ACC112 (cell line): ENCODE data around the gene SRPRB.
A peak's percentile ranks its signal among the peaks of the same experiment; 100 is the strongest.
"Not testable (repeated sequence)": the region's sequence is repeated elsewhere in the genome, so short reads cannot be mapped to it uniquely, and the experiment has no call there.

Experiments
- H2AFZ ChIP-seq: fragments of 200-600 bp; sonication (generic); one replicate; pipeline ENCODE4 v1.6.0; 2017; ENCODE audit warnings: antibody characterized with exemption, low read length; ENCODE audit not compliant: unreplicated experiment
- H3K27ac ChIP-seq: fragments of 200-600 bp; sonication (generic); 2 replicates; pipeline ENCODE4 v1.5.1; 2014; ENCODE audit warnings: low read depth, mild to moderate bottlenecking, antibody characterized with exemption, low read length, moderate library complexity
- H3K27me3 ChIP-seq: fragments of 200-600 bp; sonication (generic); 2 replicates; pipeline ENCODE4 v1.6.1; 2014; ENCODE audit warnings: mild to moderate bottlenecking, antibody characterized with exemption, low read length, moderate library complexity, mixed read lengths; ENCODE audit not compliant: insufficient read depth
- H3K36me3 ChIP-seq: fragments of 200-600 bp; sonication (generic); 2 replicates; pipeline ENCODE4 v1.6.1; 2016; ENCODE audit warnings: mild to moderate bottlenecking, antibody characterized with exemption, low read length, moderate library complexity, mixed read lengths; ENCODE audit not compliant: insufficient read depth
- H3K4me1 ChIP-seq: fragments of 200-600 bp; sonication (generic); one replicate; pipeline ENCODE4 v1.6.1; 2016; ENCODE audit warnings: low read length, mixed read lengths; ENCODE audit not compliant: insufficient read depth, unreplicated experiment, control insufficient read depth
- H3K4me3 ChIP-seq: fragments of 200-600 bp; sonication (generic); 2 replicates; pipeline ENCODE4 v1.5.1; 2014; ENCODE audit warnings: mild to moderate bottlenecking, low read depth, low read length
- H3K79me2 ChIP-seq: fragments of 200-600 bp; sonication (generic); one replicate; pipeline ENCODE4 v1.6.0; 2016; ENCODE audit warnings: low read length; ENCODE audit not compliant: control insufficient read depth, unreplicated experiment, insufficient read depth

The SRPRB gene

GRCh38 chr3:133780756-133781155 is 24.9 kb upstream of the SRPRB start:
- H3K36me3 ChIP-seq, H3K4me1 ChIP-seq, H3K27ac ChIP-seq, H2AFZ ChIP-seq, H3K4me3 ChIP-seq, H3K79me2 ChIP-seq: not testable (repeated sequence)
- H3K27me3 ChIP-seq, result peaks cover 56% of the 10 kb centered on the region

GRCh38 chr3:133781570-133781969 is 24.0 kb upstream of the SRPRB start:
- Histone ChIP-seq H3K4me1 (no peaks in the 10 kb centered on the region), H3K79me2 (no peaks in the 10 kb centered on the region), H3K36me3 (no peaks in the 10 kb centered on the region), H3K4me3 (no peak overlapping the region), H2AFZ (no peak overlapping the region), H3K27ac (no peak overlapping the region), H3K27me3 (peaks cover 48% of the 10 kb centered on the region)

DNA sequence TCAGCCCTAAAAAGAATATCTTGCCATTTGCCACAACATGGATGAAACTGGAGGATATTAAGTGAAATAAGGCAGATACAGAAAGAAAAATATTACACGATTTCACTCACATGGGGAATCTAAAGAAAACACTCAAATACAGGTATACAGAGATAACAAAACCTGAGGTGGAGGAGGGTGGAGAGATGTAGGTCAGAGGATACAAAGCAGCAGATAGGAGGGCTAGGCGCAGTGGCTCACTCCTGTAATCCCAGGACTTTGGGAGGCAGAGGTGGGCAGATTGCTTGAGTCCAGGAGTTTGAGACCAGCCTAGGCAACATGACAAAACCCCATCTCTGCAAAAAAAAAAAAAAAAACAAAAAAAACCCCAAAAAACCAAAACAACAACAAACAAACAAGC is 23.2 kb upstream of the SRPRB start:
- Histone ChIP-seq H3K27ac (no peak overlapping the region), H3K4me3 (no peak overlapping the region), H3K4me1 (no peaks in the 10 kb centered on the region), H3K36me3 (no peaks in the 10 kb centered on the region), H2AFZ (no peak overlapping the region), H3K27me3 (peaks cover 47% of the 10 kb centered on the region), H3K79me2 (no peaks in the 10 kb centered on the region)

GRCh38 chr3:133783762-133784161 is 21.9 kb upstream of the SRPRB start:
- H3K36me3 ChIP-seq, result no peaks in the 10 kb centered on the region

GRCh38 chr3:133788024-133788423 is 17.6 kb upstream of the SRPRB start:
- H2AFZ ChIP-seq, result no peak overlapping the region
- no peak overlapping the region for H3K4me3 ChIP-seq
- peaks cover 26% of the 10 kb centered on the region; the same call in 1 of the 2 replicates for H3K27me3 ChIP-seq
- H3K79me2 ChIP-seq, result no peaks in the 10 kb centered on the region
- no peaks in the 10 kb centered on the region for H3K4me1 ChIP-seq
- H3K27ac ChIP-seq, result no peak overlapping the region
- no peaks in the 10 kb centered on the region for H3K36me3 ChIP-seq

More at GRCh38 chr3:133783762-133784161, 21.9 kb upstream of the SRPRB start:
- H3K4me3 ChIP-seq, result no peak overlapping the region
- no peak overlapping the region for H2AFZ ChIP-seq
- H3K27ac ChIP-seq, result no peak overlapping the region
- H3K4me1 ChIP-seq, result no peaks in the 10 kb centered on the region
- H3K27me3 ChIP-seq, result peaks cover 47% of the 10 kb centered on the region
- no peaks in the 10 kb centered on the region for H3K79me2 ChIP-seq

GRCh38 chr3:133792171-133792763 is 13.3 kb upstream of the SRPRB start:
- no peak overlapping the region for H3K27ac ChIP-seq
- H3K79me2 ChIP-seq, result no peaks in the 10 kb centered on the region
- H3K27me3 ChIP-seq, result peaks cover 27% of the 10 kb centered on the region; the same call in 1 of the 2 replicates
- H3K36me3 ChIP-seq, result no peaks in the 10 kb centered on the region
- H3K4me3 ChIP-seq, result no peak overlapping the region
- H3K4me1 ChIP-seq, result no peaks in the 10 kb centered on the region
- H2AFZ ChIP-seq, result no peak overlapping the region

- Histone ChIP-seq H3K79me2 (no peaks in the 10 kb centered on the region), H3K4me1 (no peaks in the 10 kb centered on the region), H3K36me3 (no peaks in the 10 kb centered on the region), H3K27me3 (peaks cover 40% of the 10 kb centered on the region), H3K27ac (no peak overlapping the region), H3K4me3 (no peak overlapping the region), H2AFZ (no peak overlapping the region)
Measured at GRCh38 chr3:133797396-133798105, 8.1 kb upstream of the SRPRB start.

DNA sequence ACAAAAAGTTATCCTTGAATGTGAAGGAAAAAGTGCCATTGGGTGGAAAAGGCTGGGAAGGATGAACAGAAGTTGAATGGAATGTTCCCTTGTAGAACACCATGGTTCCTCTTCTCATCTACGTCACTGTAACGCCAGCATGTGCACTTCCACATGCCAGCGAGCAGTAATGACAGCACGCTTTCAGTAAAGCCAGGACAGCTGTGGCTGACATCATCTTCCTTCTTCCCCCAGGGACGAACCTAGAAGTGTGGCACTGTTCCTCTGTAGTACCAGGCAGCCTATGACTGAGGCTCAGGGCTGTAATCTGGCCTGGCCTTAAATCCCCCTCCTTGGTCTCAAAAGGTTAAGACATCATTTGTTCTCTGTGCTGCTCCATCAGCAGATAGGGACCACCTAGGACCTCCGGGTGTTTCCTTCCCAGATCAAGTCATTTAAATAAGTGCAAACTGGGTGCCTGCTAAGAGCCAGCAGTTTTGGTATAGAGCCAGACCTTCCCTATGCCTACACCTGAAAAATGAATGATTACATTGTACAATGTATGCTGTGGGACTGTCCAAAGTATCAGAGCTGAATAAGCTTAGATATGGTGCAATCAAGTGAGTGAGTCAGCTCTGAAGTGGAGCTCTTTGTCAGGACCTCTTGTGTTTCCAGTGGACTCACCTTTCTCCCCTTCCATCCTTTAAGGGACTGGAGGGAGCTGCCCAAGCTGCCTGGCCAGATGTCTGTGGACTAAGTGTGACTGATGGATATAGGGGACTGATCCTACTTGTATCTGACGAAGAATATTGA is 5.6 kb upstream of the SRPRB start:
- Histone ChIP-seq H3K36me3 (no peaks in the 10 kb centered on the region), H3K27me3 (peaks cover 42% of the 10 kb centered on the region), H3K4me1 (no peaks in the 10 kb centered on the region), H3K79me2 (no peaks in the 10 kb centered on the region), H3K4me3 (no peak overlapping the region), H2AFZ (no peak overlapping the region), H3K27ac (no peak overlapping the region)

- Histone ChIP-seq H3K79me2 (peaks cover 24% of the 10 kb centered on the region), H3K4me3 (no peak overlapping the region), H3K4me1 (peaks cover 12% of the 10 kb centered on the region), H3K36me3 (peaks cover 12% of the 10 kb centered on the region), H3K27ac (no peak overlapping the region), H3K27me3 (peaks cover 30% of the 10 kb centered on the region), H2AFZ (no peak overlapping the region)
Measured at GRCh38 chr3:133803469-133803868, 2.1 kb upstream of the SRPRB start.

GRCh38 chr3:133804896-133805295 is 719 bp upstream of the SRPRB start:
- H3K27ac ChIP-seq, result no peak overlapping the region
- peak overlapping the region; percentile 73 for H2AFZ ChIP-seq
- peaks cover 19% of the 10 kb centered on the region for H3K27me3 ChIP-seq
- peak overlapping the region; percentile 84 for H3K4me3 ChIP-seq
- peaks cover 24% of the 10 kb centered on the region for H3K79me2 ChIP-seq
- H3K4me1 ChIP-seq, result peaks cover 12% of the 10 kb centered on the region
- peaks cover 13% of the 10 kb centered on the region for H3K36me3 ChIP-seq
